Measurements from ENCODE around the gene PTCH2.

- TF ChIP-seq, protein P1, sequence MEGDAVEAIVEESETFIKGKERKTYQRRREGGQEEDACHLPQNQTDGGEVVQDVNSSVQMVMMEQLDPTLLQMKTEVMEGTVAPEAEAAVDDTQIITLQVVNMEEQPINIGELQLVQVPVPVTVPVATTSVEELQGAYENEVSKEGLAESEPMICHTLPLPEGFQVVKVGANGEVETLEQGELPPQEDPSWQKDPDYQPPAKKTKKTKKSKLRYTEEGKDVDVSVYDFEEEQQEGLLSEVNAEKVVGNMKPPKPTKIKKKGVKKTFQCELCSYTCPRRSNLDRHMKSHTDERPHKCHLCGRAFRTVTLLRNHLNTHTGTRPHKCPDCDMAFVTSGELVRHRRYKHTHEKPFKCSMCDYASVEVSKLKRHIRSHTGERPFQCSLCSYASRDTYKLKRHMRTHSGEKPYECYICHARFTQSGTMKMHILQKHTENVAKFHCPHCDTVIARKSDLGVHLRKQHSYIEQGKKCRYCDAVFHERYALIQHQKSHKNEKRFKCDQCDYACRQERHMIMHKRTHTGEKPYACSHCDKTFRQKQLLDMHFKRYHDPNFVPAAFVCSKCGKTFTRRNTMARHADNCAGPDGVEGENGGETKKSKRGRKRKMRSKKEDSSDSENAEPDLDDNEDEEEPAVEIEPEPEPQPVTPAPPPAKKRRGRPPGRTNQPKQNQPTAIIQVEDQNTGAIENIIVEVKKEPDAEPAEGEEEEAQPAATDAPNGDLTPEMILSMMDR (IDR thresholded peaks at IDR 0.05), result no peak
- TF ChIP-seq SIN3A (IDR thresholded peaks at IDR 0.05; ENCODE audit: borderline replicate concordance, insufficient read depth, low read depth, low read length) (no peak), POLR2AphosphoS5 (IDR thresholded peaks at IDR 0.05; ENCODE audit: low read depth, low read length) (no peak)
- TF ChIP-seq, protein P2, sequence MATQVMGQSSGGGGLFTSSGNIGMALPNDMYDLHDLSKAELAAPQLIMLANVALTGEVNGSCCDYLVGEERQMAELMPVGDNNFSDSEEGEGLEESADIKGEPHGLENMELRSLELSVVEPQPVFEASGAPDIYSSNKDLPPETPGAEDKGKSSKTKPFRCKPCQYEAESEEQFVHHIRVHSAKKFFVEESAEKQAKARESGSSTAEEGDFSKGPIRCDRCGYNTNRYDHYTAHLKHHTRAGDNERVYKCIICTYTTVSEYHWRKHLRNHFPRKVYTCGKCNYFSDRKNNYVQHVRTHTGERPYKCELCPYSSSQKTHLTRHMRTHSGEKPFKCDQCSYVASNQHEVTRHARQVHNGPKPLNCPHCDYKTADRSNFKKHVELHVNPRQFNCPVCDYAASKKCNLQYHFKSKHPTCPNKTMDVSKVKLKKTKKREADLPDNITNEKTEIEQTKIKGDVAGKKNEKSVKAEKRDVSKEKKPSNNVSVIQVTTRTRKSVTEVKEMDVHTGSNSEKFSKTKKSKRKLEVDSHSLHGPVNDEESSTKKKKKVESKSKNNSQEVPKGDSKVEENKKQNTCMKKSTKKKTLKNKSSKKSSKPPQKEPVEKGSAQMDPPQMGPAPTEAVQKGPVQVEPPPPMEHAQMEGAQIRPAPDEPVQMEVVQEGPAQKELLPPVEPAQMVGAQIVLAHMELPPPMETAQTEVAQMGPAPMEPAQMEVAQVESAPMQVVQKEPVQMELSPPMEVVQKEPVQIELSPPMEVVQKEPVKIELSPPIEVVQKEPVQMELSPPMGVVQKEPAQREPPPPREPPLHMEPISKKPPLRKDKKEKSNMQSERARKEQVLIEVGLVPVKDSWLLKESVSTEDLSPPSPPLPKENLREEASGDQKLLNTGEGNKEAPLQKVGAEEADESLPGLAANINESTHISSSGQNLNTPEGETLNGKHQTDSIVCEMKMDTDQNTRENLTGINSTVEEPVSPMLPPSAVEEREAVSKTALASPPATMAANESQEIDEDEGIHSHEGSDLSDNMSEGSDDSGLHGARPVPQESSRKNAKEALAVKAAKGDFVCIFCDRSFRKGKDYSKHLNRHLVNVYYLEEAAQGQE (IDR thresholded peaks at IDR 0.05; ENCODE audit: insufficient read depth in 1 of 2, low read depth in 2 of 2, low read length in 1 of 2), result no peak
Observed at GRCh38 chr1:44790968-44791801, 51.9 kb downstream of the PTCH2 start.

All from Panc1 (cell line).